GM18508 (cell line): ENCODE data around the gene LASP1.

Experiments used
- ATAC-seq: cut with Tn5 transposase; IDR thresholded peaks from one replicate; pipeline ENCODE4 v1.9.1; 2021; ENCODE audit warnings: moderate number of reproducible peaks; ENCODE audit not compliant: insufficient read depth, unreplicated experiment

LASP1 gene

DNA sequence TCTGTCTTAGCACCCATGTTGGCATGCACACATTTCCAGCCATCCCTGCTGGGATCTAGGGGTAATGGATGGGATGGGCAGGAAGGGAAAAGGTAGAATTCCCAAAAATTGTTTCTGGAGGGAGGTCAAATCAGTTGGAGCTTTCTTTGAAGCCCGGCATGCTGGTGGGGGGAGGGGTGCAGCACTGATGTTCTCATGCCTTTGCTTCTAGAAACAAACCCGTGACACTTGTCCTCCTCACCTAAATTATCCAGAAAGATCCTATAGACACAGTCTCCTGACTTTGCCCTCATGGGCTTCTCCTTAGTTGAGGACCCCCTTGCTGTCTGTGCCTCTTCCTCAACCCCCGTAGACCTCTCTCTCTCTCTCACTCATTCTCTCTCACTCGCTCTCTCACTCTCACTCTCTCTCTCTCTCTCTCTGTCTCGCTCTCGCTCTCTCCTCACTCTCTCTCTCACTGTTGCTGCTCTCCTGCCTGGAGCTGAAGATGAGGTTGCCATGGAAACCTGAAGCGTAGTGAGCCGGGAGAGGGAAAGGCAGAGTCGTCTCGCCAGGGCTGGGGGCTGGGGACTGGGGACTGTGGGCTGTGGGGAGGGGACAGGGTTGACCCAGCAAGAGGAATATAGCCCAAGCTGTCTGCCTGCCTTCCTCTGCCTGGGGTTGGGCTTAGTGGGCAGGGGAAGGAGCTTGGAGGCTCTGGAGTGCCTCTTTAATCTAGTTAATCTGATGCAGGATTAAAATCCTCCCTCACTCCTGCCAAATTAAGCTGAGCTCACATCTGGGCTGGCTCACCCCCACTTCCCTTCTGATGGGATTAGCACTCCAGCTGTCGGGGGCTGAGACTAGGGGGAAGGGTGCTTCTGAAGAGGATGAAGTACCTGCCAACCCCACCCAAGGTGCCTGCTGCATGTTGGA is 16.1 kb downstream of the LASP1 start:
- ATAC-seq: no peak

DNA sequence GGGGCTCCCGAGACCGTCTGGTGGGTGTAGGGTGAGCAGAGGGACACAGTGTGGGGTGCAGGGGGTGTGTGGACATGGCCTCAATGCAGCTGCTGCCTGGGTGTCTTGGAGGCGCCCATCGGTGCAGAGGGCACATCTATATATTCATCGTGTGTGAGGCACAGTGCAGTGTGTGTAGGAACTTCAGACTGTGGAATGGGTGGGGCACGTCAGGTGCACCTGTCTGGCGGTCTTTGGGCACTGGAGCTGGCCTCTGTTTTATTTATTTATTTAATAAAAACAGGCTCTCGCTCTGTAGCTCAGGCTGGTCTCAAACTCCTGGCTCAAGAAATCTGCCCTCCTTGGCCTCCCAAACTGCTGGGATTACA is 16.8 kb downstream of the LASP1 start:
- ATAC-seq: no peak

- no peak for ATAC-seq
Observed at GRCh38 chr17:38888842-38889241, 19.0 kb downstream of the LASP1 start.

GRCh38 chr17:38889745-38890409 is 20.0 kb downstream of the LASP1 start:
- no peak for ATAC-seq

- no peak for ATAC-seq
Observed at GRCh38 chr17:38890410-38890746, 20.5 kb downstream of the LASP1 start.

GRCh38 chr17:38891441-38891840 is 21.6 kb downstream of the LASP1 start:
- ATAC-seq: no peak

- no peak for ATAC-seq
Observed at GRCh38 chr17:38892083-38892482, 22.2 kb downstream of the LASP1 start.

DNA sequence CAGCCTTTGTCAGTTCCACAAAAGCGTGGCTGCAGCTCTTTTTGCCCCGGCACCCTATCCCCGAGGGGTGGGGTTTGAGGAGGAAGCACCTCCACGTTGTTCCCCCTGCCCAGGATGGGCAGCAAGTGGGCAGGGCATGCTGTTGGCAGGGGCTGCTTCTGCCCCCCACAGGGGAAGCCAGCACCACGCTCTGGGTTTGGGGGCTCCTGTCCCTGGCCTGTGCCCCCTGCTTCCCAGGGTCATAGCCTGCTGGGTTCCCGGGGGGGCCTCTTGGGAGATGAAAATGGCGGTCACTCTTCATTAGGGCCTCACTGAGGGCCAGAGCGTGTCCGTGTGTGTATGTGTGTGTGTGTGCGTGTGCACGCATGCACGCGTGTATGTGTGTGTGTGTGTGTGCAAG is 22.8 kb downstream of the LASP1 start:
- ATAC-seq: no peak

DNA sequence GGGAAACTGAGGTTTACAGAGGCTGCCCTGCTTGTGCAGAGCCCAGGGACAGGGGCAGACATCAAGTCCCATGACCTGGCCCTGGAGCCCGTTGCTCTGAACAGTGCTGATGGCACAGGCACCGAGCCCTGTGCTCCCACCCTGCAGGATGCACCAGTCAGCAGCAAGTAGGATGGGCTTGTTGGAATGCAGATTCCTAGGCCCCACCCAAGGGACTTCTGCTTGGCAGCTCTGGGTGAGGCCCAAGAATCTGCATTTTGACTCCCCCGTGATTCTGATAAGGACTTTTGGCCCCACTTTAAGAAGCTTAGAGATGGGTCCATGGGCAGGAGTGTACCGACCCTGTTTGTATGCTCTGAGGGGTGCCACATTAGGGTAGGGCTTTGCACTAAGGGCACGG is 23.3 kb downstream of the LASP1 start:
- no peak for ATAC-seq

GRCh38 chr17:38893607-38894006 is 23.7 kb downstream of the LASP1 start:
- no peak for ATAC-seq

DNA sequence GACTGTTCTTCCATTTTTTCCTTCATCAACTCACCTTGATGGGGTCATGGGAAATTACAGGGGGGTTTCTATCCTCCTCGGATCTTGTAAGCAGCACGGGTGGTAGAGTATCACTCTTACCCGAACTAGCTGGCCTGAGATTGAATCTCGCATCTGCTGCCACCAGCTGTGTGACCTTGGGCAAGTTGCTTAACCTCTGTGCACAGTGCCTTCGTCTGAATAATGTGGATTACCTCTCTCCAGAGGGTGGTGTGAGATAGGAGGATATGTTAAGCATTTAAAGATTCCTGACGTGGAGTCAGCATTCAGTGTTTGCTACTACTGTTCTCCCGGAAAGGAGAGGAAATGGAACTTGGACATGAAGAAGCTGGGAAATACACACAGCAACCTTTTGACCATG is 24.4 kb downstream of the LASP1 start:
- no peak for ATAC-seq

DNA sequence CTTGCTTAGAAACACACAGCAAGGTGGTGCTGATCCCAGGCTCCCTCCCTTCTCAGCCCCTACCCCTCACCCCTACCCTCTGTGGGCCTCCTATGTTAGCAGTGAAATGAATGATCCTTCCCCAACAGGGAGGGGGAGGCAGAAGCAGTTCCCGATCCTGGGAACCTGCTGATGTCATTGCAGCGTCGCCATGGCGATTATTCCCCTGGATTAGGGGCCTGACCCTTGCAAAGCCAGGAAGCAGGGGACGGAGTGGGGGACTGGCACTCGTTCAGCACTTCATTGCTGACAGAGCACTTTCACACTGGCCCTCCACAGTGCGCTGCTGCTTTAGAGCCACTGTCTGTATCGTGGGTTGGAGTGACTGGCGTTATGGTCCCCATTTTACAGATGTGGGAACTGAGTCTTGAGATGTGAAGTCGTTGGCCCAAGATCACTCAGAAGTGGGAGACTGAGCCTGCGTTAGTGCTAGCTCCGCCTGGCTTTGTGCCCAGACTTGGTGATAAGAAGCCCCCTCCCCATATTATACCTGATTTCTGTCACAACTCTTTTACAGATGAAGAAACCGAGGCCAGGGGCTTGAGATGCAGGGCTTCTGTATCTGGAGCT is 26.6 kb downstream of the LASP1 start:
- ATAC-seq: no peak

DNA sequence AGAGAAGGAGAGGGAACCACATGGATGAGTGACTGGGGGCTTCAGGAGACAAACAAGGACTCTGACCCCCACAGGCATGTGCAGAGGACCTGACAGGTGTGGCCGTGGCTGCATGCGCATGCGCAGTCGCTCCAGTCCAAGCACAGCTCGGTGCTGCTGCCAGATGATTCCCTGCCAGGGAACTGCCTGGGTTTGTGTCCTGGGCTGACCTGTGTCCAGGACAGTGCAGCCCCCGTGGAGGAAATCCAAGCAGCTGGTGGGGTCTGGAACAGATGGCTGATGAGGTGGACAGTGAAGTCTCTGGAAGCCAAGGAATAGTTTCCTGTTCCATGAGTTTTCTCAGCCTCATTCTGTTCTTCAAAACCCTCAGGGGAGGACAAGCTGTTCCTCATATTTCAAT is 27.3 kb downstream of the LASP1 start:
- ATAC-seq: no peak

GRCh38 chr17:38897671-38898290 is 27.9 kb downstream of the LASP1 start:
- ATAC-seq: no peak

DNA sequence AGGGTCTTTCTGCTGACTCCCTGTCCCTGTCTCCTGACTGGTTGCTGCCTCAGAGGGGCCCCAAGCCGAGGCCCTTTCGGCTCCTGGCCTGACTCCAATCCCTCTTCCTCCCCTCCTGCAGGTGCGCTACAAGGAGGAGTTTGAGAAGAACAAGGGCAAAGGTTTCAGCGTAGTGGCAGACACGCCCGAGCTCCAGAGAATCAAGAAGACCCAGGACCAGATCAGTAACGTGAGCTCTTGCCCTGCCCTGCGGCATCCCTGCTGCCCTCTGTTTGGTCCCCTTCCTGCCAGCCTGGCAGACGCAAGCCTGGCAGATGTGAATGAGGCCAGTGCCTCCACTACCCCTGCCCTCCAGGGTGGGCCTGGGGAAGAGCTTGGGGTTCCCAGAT is 28.4 kb downstream of the LASP1 start:
- no peak for ATAC-seq

DNA sequence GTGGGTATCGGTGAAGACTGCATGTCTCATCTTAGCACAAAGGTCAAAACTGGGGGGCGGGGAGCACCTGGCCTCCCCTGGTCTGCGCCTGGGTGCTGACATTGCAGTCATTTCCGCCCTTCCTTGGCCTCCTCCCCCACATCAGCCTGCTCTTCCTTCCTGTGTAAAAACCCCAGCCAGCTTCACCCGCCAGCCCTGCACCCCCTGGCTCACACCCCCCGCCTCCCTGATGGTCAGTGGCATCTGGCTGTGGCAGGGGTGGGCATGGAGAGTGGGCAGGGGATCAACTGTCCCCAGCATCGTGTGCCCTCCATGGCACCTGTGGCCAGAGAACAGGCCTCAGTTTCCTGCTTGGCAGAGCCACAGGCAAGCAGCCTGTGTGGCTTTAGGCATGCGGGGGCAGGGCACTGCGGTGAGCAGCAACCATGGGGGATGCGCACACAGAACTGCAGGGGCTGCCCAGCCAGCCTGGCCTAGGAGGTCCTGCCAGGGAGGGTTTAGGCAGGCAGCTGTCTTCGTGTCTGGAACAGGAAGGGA is 29.0 kb downstream of the LASP1 start:
- no peak for ATAC-seq

DNA sequence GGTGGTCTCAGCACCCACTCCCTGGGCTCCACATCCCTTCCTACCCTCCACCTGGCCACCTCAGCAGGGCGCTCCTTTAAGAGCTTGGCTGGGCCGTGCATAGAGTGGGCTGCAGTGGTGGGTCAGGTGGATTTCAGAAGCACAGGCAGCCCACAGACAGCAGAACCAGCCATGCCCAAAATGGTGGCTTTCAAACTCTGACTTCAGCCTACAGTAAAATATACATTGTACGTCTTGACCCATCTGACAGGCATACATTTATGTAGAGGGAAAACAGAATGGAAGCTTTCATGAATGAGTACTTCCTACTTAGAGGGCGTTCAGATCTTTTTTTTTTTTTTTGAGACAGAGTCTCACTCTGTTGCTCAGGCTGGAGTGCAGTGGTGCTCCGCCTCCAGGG is 29.6 kb downstream of the LASP1 start:
- no peak for ATAC-seq

DNA sequence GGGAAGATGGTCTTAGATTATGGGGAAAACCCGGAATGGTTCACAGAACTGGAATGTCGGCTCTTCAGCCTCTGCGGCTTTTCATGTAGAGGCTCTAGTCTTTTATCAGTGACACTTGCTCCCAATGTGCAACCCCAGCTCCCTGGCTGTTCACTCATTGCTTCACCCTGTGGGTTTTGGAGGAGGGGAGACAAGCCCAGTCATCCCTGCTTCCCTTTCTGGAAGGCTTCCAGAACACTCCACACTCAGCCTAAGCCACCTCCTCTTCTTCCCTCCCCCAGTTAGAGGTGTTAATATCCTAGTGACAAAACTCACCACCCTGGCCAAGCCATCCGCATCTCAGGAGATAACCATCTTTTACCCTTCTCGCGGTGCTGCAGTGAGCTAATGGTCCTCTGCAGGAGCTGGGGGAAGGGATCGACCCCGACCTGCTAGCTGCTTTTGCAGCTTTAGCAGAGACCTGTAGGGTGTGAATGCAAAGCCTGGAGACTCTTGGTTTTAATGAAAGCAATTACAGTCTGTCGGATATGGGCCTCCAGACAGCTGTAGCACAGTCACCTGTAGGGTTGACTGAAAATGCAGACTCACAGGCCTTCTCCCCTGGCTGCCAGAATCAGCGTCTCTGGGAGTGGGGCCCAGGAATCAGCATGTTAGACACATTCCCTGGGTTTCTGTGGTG is 31.3 kb downstream of the LASP1 start:
- no peak for ATAC-seq

DNA sequence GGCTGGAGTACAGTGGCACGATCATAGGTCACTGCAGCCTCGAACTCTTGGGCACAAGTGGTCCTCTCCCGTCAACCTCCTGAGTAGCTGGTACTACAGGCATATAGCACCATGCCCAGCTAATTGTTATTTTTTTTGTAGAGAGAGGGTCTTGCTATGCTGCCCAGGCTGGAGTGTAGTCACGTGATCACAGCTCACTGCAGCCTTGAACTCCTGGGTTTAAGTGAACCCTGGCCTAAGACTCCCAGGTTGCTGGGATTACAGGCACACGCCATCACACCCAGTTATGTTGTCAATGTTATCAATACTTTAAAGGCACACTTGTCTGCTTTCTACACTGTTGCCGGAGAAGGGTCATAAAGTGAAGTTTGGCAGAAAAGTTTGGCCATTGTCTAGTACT is 33.5 kb downstream of the LASP1 start:
- no peak for ATAC-seq

DNA sequence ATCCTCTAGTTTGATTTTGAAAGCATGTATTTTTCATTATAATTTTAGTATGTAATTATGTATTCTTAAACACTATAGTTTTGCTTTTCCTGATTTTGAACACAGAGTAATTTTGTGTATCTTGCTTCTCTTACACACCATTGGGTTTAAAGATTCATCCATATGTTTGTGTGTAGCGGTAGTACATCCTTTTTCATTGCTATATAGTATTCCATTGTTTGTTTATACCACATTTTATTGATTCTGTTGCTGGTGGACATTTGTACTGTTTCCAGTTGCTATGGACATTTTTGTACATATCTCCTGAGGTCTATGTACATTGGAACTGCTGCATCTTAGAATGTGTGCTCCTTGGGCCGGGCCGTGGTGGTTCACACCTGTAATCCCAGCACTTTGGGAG is 35.0 kb downstream of the LASP1 start:
- no peak for ATAC-seq
